Naive B cell (primary cell): ENCODE results near the gene KATNB1. TPM values are rescaled to one million over a fixed set of nuclear protein-coding genes. Genes with fewer than 3 reads are reported as not detected.
"Not testable (repeated sequence)": the region's sequence is repeated elsewhere in the genome, so short reads cannot be mapped to it uniquely, and the experiment has no call there.

Experiments
- ATAC-seq, 2 donors: fragments of 150-1000 bp; cut with Tn5 transposase; 2 replicates each; pipeline ENCODE4 v1.10.0; 2021; ENCODE audit warnings: low read depth in 2 of 2, mild to moderate bottlenecking in 2 of 2, moderate library complexity in 2 of 2
- DNase-seq: peaks from one replicate; pipeline ENCODE4 v3.0.0; 2022
- H3K27ac Mint-ChIP-seq, 6 donors: one replicate each; pipeline ENCODE4 v1.8.0; 2020 to 2022; ENCODE audit warnings: mild to moderate bottlenecking in 6 of 6, mixed read lengths in 6 of 6, moderate library complexity in 5 of 6, inconsistent platforms in 2 of 6
- H3K27me3 Mint-ChIP-seq, 3 donors: one replicate each; pipeline ENCODE4 v1.8.0; 2021 to 2022; ENCODE audit warnings: mixed read lengths in 3 of 3, mild to moderate bottlenecking in 1 of 3
- H3K36me3 Mint-ChIP-seq, 2 donors: one replicate each; pipeline ENCODE4 v1.8.0; 2020 to 2022; ENCODE audit warnings: mixed read lengths in 2 of 2, inconsistent platforms in 1 of 2, mild to moderate bottlenecking in 1 of 2
- H3K4me1 Mint-ChIP-seq, 3 donors: one replicate each; pipeline ENCODE4 v1.8.0; 2020 to 2022; ENCODE audit warnings: mixed read lengths in 3 of 3, inconsistent platforms in 1 of 3, mild to moderate bottlenecking in 1 of 3, moderate library complexity in 1 of 3
- H3K4me3 Mint-ChIP-seq, 8 donors: one replicate each; pipeline ENCODE4 v1.8.0; 2020 to 2022; ENCODE audit warnings: mild to moderate bottlenecking in 8 of 8, mixed read lengths in 8 of 8, moderate library complexity in 8 of 8, inconsistent platforms in 2 of 8
- H3K9me3 Mint-ChIP-seq, 7 donors: one replicate each; pipeline ENCODE4 v1.8.0; 2020 to 2022; ENCODE audit warnings: mixed read lengths in 7 of 7, mild to moderate bottlenecking in 5 of 7, inconsistent platforms in 2 of 7, moderate library complexity in 1 of 7
- polyA plus RNA-seq, 6 donors: library from polyadenylated mRNA; unstranded; fragments of 300-500 nt; fragmentation: Illumina TruSeq; gene quantifications; one replicate each; pipeline ENCODE4 v1.2.3, GENCODE V29; 2021; ENCODE audit warnings: low read depth in 6 of 6

Gene KATNB1
- polyA plus RNA-seq, 6 donors from 2014 or later: 6.1 to 27.2 (median 10.0) TPM

GRCh38 chr16:57722651-57723050 lies 12.9 kb upstream of the KATNB1 start:
- ATAC-seq (no peak), DNase-seq (no peak)
- Mint-ChIP-seq H3K9me3 (no peaks in the 10 kb centered on the region), H3K27me3 (no peaks in the 10 kb centered on the region), H3K27ac (peak overlapping the region in 1 of 6 donors; percentile 65), H3K36me3 (no peaks in the 10 kb centered on the region), H3K4me1 (peaks cover 0 to 6% (median 2%) of the 10 kb centered on the region in 3 donors), H3K4me3 (no peak overlapping the region)

GRCh38 chr16:57723170-57723569 lies 12.4 kb upstream of the KATNB1 start:
- ATAC-seq (no peak), DNase-seq (no peak)
- Mint-ChIP-seq H3K36me3 (no peaks in the 10 kb centered on the region), H3K9me3 (no peaks in the 10 kb centered on the region), H3K27me3 (no peaks in the 10 kb centered on the region), H3K4me3 (no peak overlapping the region), H3K4me1 (peaks cover 0 to 6% (median 2%) of the 10 kb centered on the region in 3 donors), H3K27ac (peak overlapping the region in 1 of 6 donors; percentile 37)

GRCh38 chr16:57724531-57724930 lies 11.0 kb upstream of the KATNB1 start:
- DNase-seq: no peak
- no peak overlapping the region for H3K27ac Mint-ChIP-seq
- no peaks in the 10 kb centered on the region for H3K27me3 Mint-ChIP-seq
- H3K4me3 Mint-ChIP-seq: no peak overlapping the region
- peaks cover 0 to 1% (median 0%) of the 10 kb centered on the region in 7 donors for H3K9me3 Mint-ChIP-seq
- ATAC-seq: no peak
- no peaks in the 10 kb centered on the region for H3K36me3 Mint-ChIP-seq
- H3K4me1 Mint-ChIP-seq: peaks cover 2 to 6% (median 3%) of the 10 kb centered on the region in 3 donors

GRCh38 chr16:57725151-57725550 lies 10.4 kb upstream of the KATNB1 start:
- H3K36me3 Mint-ChIP-seq: no peaks in the 10 kb centered on the region
- ATAC-seq (peak; percentile 32 to 49), DNase-seq (no peak)
- H3K4me1 Mint-ChIP-seq: peaks cover 2 to 6% (median 3%) of the 10 kb centered on the region in 3 donors
- peak overlapping the region in 2 of 6 donors; percentile 3 to 62 for H3K27ac Mint-ChIP-seq
- peaks cover 0 to 1% (median 0%) of the 10 kb centered on the region in 7 donors for H3K9me3 Mint-ChIP-seq
- H3K4me3 Mint-ChIP-seq: peak overlapping the region in 1 of 8 donors; percentile 25
- no peaks in the 10 kb centered on the region for H3K27me3 Mint-ChIP-seq

DNA sequence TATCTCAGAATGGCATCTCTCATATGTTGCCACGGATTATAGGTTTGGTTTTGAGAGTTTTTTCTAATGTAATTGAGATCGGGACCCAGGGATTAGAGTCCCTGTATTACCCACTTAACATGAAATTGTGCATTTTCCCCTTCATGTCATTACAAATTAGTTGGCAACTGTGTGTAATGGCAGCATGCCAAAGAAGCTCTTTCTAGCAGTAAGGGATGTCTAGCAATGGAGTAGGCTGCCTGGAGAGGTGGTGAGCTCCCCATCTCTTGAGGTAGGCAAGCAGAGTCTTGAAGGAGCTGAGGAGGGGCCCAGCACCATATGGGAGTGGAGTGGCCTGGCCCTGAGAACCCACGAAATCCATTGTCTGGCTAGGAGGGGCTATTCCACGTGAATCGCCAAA lies 10.0 kb upstream of the KATNB1 start:
- DNase-seq (no peak), ATAC-seq (no peak)
- Mint-ChIP-seq H3K36me3 (no peaks in the 10 kb centered on the region), H3K27ac (no peak overlapping the region), H3K9me3 (peaks cover 0 to 1% (median 0%) of the 10 kb centered on the region in 7 donors), H3K4me1 (peaks cover 2 to 6% (median 3%) of the 10 kb centered on the region in 3 donors), H3K4me3 (peak overlapping the region in 1 of 8 donors; percentile 25), H3K27me3 (no peaks in the 10 kb centered on the region)

DNA sequence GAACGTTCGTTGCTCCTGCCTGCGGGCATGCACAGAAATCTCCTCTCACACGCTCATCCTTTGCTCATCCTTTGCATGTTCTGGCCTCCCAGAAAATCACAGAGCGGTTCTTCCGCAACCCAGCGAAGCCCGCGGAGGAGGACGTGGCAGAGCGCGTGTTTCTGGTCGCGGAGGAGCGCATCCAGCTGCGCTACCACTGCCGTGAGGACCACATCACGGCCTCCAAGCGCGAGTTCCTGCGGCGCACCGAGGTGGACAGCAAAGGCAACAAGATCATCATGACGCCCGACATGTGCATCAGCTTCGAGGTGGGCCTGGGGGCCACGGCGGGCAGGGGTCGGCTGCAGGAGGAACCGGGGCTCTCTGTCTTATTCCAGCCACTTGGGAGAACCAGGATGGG lies 9.6 kb upstream of the KATNB1 start:
- ATAC-seq (no peak), DNase-seq (no peak)
- no peaks in the 10 kb centered on the region for H3K36me3 Mint-ChIP-seq
- H3K4me1 Mint-ChIP-seq: peaks cover 2 to 6% (median 3%) of the 10 kb centered on the region in 3 donors
- H3K9me3 Mint-ChIP-seq: peaks cover 0 to 1% (median 0%) of the 10 kb centered on the region in 7 donors
- H3K27ac Mint-ChIP-seq: peak overlapping the region in 3 of 6 donors; percentile 68 to 82 (median 76)
- no peaks in the 10 kb centered on the region for H3K27me3 Mint-ChIP-seq
- H3K4me3 Mint-ChIP-seq: no peak overlapping the region

GRCh38 chr16:57726433-57726947 lies 9.1 kb upstream of the KATNB1 start:
- H3K27ac Mint-ChIP-seq: no peak overlapping the region
- H3K9me3 Mint-ChIP-seq: peaks cover 0 to 1% (median 0%) of the 10 kb centered on the region in 7 donors
- H3K4me3 Mint-ChIP-seq: peak overlapping the region in 1 of 8 donors; percentile 36
- no peaks in the 10 kb centered on the region for H3K27me3 Mint-ChIP-seq
- DNase-seq (no peak), ATAC-seq (no peak)
- peaks cover 2 to 6% (median 3%) of the 10 kb centered on the region in 3 donors for H3K4me1 Mint-ChIP-seq
- no peaks in the 10 kb centered on the region for H3K36me3 Mint-ChIP-seq

GRCh38 chr16:57727610-57728009 lies 8.0 kb upstream of the KATNB1 start:
- H3K27me3 Mint-ChIP-seq: no peaks in the 10 kb centered on the region
- ATAC-seq (no peak), DNase-seq (no peak)
- H3K27ac Mint-ChIP-seq: no peak overlapping the region
- no peaks in the 10 kb centered on the region for H3K36me3 Mint-ChIP-seq
- peaks cover 2 to 6% (median 3%) of the 10 kb centered on the region in 3 donors for H3K4me1 Mint-ChIP-seq
- peaks cover 0 to 1% (median 0%) of the 10 kb centered on the region in 7 donors for H3K9me3 Mint-ChIP-seq
- no peak overlapping the region for H3K4me3 Mint-ChIP-seq

- no peaks in the 10 kb centered on the region for H3K36me3 Mint-ChIP-seq
- H3K4me3 Mint-ChIP-seq: no peak overlapping the region
- peak overlapping the region in 1 of 6 donors; percentile 10 for H3K27ac Mint-ChIP-seq
- DNase-seq (no peak), ATAC-seq (no peak)
- peaks cover 0 to 1% (median 0%) of the 10 kb centered on the region in 7 donors for H3K9me3 Mint-ChIP-seq
- H3K27me3 Mint-ChIP-seq: no peaks in the 10 kb centered on the region
- peaks cover 3 to 8% (median 6%) of the 10 kb centered on the region in 3 donors for H3K4me1 Mint-ChIP-seq
These were observed 7.0 kb upstream of the KATNB1 start for GRCh38 chr16:57728336-57729181.

DNA sequence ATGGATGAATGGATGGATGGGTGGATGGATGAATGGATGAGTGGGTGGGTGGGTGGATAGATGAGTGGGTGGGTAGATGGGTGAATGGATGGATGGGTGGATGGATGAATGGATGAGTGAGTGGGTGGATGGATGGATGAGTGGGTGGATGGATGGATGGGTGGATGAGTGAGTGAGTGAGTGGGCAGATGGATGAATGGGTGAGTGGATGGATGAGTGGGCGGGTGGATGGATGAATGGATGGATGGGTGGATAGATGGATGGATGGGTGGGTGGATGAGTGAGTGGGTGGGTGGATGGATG lies 6.4 kb upstream of the KATNB1 start:
- Mint-ChIP-seq H3K27me3 (no peaks in the 10 kb centered on the region), H3K4me3 (no peak overlapping the region)

GRCh38 chr16:57729852-57730251 lies 5.7 kb upstream of the KATNB1 start:
- H3K4me3 Mint-ChIP-seq, H3K27me3 Mint-ChIP-seq, H3K27ac Mint-ChIP-seq, H3K9me3 Mint-ChIP-seq, ATAC-seq, H3K36me3 Mint-ChIP-seq, DNase-seq: not testable (repeated sequence)
- H3K4me1 Mint-ChIP-seq: peaks cover 3 to 16% (median 5%) of the 10 kb centered on the region in 3 donors

More for the DNA sequence above, 6.4 kb upstream of the KATNB1 start:
- DNase-seq (no peak), ATAC-seq (no peak)
- Mint-ChIP-seq H3K4me1 (peaks cover 3 to 10% (median 6%) of the 10 kb centered on the region in 3 donors), H3K9me3 (peaks cover 0 to 1% (median 0%) of the 10 kb centered on the region in 7 donors), H3K36me3 (no peaks in the 10 kb centered on the region), H3K27ac (no peak overlapping the region)

- H3K9me3 Mint-ChIP-seq: peaks cover 0 to 1% (median 0%) of the 10 kb centered on the region in 7 donors
- H3K27ac Mint-ChIP-seq: peak overlapping the region in 1 of 6 donors; percentile 60
- ATAC-seq: no peak
- no peak for DNase-seq
- peaks cover 7 to 23% (median 11%) of the 10 kb centered on the region in 3 donors for H3K4me1 Mint-ChIP-seq
- H3K27me3 Mint-ChIP-seq: no peaks in the 10 kb centered on the region
- H3K36me3 Mint-ChIP-seq: no peaks in the 10 kb centered on the region
- no peak overlapping the region for H3K4me3 Mint-ChIP-seq
These were observed 4.5 kb upstream of the KATNB1 start for GRCh38 chr16:57730771-57731730.

DNA sequence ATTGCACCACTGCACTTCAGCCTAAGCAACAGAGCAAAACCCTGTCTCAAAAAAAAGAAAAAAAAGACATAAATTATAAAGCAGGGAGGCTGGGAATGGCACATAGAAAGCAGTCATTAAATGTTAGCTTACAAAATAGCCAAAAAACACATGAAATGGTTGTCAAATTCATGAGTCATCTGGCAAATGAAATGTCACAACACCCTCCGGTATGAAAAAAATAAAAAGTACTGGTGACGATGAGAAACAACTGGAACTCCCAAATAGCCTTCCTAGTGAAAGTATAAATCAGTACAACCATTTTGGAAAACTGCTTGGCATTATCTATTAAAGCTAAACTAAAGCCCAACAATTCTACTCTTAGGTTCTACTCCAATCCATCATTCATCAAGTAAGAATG lies 3.5 kb upstream of the KATNB1 start:
- Mint-ChIP-seq H3K36me3 (no peaks in the 10 kb centered on the region), H3K4me1 (peaks cover 16 to 33% (median 18%) of the 10 kb centered on the region in 3 donors), H3K4me3 (peak overlapping the region in 1 of 8 donors; percentile 84), H3K9me3 (peaks cover 0 to 1% (median 0%) of the 10 kb centered on the region in 7 donors), H3K27me3 (no peaks in the 10 kb centered on the region), H3K27ac (peak overlapping the region in 1 of 6 donors; percentile 24)
- no peak for ATAC-seq
- no peak for DNase-seq
